HL-60 (cell line): ENCODE measurements around the gene ADCY3.

Experiments
- DNase-seq, 2 experiments: peaks; one replicate each; pipeline ENCODE4 v3.0.0-alpha.2; 2010 to 2020; ENCODE audit warnings: low read depth in 1 of 2, low spot score in 1 of 2
- H3K27ac ChIP-seq: fragments of 250-450 bp; sonication (Bioruptor Pico); replicated peaks from 2 replicates; pipeline ENCODE4 v1.5.1; 2020; ENCODE audit warnings: mild to moderate bottlenecking, moderate library complexity
- H3K27me3 ChIP-seq: fragments of 250-450 bp; sonication (Bioruptor Pico); 2 replicates; pipeline ENCODE4 v1.5.1; 2021; ENCODE audit warnings: mild to moderate bottlenecking, moderate library complexity; ENCODE audit not compliant: insufficient read depth, poor library complexity, severe bottlenecking
- H3K4me3 ChIP-seq: replicated peaks from 2 replicates; pipeline ENCODE4 v1.5.1; 2011; ENCODE audit warnings: mild to moderate bottlenecking, control low read depth, low read length; ENCODE audit not compliant: insufficient read depth
- CTCF ChIP-seq: IDR thresholded peaks from one replicate; pipeline ENCODE4 v1.5.1; 2011; ENCODE audit warnings: low read length, control low read depth, inconsistent platforms; ENCODE audit not compliant: insufficient read depth
- GABPA ChIP-seq: IDR thresholded peaks from 2 replicates; pipeline ENCODE4 v1.6.1; 2012; ENCODE audit warnings: low read depth
- POLR2AphosphoS5 ChIP-seq: IDR thresholded peaks from 2 replicates; pipeline ENCODE4 v1.6.1; 2012; ENCODE audit warnings: low read depth
- REST ChIP-seq: IDR thresholded peaks from 2 replicates; pipeline ENCODE4 v1.6.1; 2012; ENCODE audit warnings: low read depth; ENCODE audit not compliant: insufficient replicate concordance
- SPI1 ChIP-seq: IDR thresholded peaks from 2 replicates; pipeline ENCODE4 v1.6.1; 2012; ENCODE audit warnings: low read depth, mild to moderate bottlenecking, borderline replicate concordance

The ADCY3 gene

GRCh38 chr2:24883946-24884345 is 36.1 kb downstream of the ADCY3 start:
- Histone ChIP-seq H3K27me3 (no peaks in the 10 kb centered on the region), H3K4me3 (no peak overlapping the region), H3K27ac (no peak overlapping the region)
- no peak for DNase-seq
- no peak for TF ChIP-seq REST
- no peak for TF ChIP-seq SPI1
- TF ChIP-seq CTCF = no peak
- no peak for TF ChIP-seq POLR2AphosphoS5
- no peak for TF ChIP-seq GABPA

- Histone ChIP-seq H3K27me3 (no peaks in the 10 kb centered on the region), H3K4me3 (no peak overlapping the region), H3K27ac (no peak overlapping the region)
- DNase-seq = no peak
- no peak for TF ChIP-seq POLR2AphosphoS5
- no peak for TF ChIP-seq SPI1
- TF ChIP-seq CTCF = no peak
- TF ChIP-seq REST = no peak
- no peak for TF ChIP-seq GABPA
Observed at GRCh38 chr2:24881623-24882022, 38.4 kb downstream of the ADCY3 start.

GRCh38 chr2:24881158-24881557 is 38.9 kb downstream of the ADCY3 start:
- H3K4me3 ChIP-seq = no peak overlapping the region
- DNase-seq = no peak
- no peak overlapping the region for H3K27ac ChIP-seq
- H3K27me3 ChIP-seq = no peaks in the 10 kb centered on the region
- TF ChIP-seq GABPA (no peak), REST (no peak), CTCF (no peak), POLR2AphosphoS5 (no peak), SPI1 (no peak)
